ENCODE results near the gene IL18R1.

Gene IL18R1

DNA sequence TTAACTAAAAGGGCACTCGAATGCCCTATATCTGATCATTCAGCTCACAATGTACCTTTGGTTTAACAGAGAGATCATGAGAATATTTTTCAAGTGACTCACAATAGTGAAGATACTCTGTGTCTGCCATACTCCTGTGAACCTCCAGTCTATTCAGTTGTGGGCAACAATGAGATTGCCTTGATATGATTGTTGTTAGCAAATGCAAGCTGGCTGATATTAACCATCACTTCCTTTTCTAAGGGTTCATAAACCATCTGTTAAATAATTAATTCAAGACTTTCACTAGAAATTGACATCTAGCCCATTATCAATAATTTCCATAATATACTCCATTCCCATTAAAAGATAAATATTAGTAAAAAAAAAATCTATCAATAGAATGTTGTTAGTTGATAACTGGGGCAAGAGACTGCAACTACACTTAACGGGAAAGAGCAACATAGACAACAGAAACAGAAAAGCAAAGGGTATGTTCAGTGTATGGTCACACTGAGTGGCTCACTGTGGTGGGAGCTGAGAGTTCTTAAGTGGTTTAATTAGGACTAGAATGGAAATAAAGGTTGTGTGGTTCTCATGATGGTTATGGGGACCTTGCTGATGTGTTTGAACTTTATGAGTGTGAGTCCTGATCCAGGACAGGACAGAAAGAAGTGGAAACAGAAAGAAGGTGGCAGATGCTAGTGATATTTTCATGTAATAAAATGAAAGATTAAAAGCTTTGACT is 79.2 kb downstream of the IL18R1 start:
- no peak for DNase-seq

DNA sequence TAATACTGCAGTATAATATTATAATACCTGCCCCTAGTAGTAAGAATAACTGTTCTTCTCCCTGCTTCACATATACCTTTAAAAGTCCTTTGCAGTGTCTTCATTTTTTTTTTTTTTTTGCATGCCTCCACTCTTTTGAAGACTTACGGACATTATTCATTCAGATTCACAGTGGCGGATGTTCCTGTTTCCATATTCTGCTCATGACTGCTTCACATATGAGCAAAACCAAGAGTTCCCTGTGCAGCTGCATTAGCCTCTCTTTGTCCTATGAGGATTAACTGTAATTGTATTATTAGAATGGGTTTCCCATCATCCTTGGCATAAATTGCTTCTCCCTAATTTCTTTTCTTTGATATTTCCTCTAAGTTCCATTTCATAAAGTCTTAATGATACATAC is 80.1 kb downstream of the IL18R1 start:
- DNase-seq: no peak

DNA sequence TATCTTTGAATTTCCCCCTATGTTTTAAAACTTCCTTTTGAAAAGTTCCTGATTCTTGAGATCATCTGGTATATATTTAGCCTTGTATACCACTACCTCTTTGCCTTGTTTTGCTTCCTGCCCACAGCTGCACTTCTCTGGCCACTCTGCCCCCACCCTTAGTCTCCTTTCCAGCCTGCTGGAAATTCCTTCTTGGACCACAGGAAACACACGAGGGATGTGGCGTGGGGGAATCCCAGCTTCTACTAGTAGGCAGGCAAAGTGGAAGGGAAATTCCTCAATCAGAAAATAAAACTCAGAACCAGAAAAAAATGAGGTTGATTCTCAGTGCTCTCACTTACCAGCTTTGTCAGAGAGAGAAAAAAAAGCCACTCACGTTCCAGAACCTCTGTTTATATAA is 80.7 kb downstream of the IL18R1 start:
- DNase-seq: peak; percentile 52

DNA sequence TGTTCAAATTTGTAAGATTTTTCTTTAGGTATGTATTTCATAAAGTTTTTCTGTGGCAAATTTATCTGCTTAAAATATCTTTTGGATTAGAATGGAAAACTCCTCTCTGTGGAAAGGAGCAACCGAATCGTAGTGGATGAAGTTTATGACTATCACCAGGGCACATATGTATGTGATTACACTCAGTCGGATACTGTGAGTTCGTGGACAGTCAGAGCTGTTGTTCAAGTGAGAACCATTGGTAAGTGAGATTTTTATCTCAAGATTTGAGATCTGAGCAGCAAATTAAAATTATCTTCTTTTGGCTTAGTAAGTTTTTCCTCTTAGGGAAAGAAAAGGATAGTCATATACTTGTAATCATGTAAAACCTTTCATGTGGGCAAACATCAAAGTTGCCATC is 81.5 kb downstream of the IL18R1 start:
- no peak for DNase-seq

DNA sequence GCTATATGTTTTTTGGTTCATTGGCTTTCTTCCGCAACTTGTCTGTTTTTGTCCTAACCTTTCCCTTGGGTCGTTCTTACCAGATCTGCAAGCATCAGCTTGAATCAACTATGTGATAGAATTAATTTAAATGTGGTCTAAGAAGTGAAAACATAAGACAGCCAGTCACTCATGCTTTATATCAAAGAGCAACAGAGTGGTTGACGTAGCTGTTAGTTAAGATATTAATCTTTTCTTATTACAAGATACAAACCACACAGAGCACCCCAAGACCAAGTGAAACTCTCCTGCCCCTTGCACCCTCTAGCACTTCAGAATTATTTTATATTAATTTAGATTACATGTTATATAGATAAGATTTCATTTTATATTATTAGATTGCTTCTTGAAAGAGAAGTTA is 82.5 kb downstream of the IL18R1 start:
- DNase-seq: no peak

DNA sequence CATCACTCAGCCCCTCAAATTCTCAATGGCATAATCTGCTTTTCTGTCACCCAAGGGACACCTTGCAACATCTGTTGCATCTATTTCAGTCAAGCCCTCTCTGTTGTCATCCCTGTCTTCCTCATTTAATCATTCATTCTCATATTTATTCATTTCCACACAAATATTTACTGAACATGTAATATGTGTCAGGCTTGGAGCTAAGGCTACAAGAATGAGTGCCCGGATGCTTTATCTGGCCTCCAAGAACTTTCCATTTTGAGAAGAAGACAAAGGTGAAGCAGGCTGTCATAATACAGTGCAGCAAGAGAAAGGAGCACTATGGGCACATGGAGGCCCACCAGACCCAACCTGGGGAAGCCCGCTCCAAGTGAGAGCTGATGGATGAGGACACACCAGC is 83.0 kb downstream of the IL18R1 start:
- DNase-seq: no peak

DNA sequence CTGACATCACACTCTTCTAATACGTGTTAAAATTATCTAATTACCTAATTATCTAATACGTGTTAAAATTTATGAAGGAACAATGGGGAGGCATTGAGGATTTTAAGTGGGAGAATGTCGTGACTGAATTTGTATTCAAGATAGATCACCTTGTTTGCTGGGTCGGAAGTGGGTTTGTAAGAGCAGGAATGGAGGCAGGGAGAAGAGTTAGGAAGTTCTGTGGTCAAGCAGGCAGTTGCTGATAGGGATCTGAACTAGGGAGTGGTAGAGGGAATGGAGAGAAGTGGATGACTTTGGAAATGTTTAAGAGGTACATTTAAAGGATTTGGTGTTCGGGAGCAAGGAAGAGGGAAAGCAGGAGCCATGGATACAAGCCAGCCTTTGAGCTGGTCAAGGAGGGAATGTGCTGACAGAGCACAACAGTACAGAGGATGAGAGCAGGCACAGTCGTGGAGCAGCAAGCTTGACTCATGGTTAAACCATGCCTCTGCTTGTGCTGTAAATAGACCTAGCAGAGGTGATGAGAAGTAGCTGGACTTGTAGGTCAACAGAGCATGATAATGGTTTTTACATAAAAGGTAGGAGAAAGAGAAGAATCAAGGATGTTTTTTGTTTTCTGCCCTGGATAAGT is 83.6 kb downstream of the IL18R1 start:
- DNase-seq: no peak

DNA sequence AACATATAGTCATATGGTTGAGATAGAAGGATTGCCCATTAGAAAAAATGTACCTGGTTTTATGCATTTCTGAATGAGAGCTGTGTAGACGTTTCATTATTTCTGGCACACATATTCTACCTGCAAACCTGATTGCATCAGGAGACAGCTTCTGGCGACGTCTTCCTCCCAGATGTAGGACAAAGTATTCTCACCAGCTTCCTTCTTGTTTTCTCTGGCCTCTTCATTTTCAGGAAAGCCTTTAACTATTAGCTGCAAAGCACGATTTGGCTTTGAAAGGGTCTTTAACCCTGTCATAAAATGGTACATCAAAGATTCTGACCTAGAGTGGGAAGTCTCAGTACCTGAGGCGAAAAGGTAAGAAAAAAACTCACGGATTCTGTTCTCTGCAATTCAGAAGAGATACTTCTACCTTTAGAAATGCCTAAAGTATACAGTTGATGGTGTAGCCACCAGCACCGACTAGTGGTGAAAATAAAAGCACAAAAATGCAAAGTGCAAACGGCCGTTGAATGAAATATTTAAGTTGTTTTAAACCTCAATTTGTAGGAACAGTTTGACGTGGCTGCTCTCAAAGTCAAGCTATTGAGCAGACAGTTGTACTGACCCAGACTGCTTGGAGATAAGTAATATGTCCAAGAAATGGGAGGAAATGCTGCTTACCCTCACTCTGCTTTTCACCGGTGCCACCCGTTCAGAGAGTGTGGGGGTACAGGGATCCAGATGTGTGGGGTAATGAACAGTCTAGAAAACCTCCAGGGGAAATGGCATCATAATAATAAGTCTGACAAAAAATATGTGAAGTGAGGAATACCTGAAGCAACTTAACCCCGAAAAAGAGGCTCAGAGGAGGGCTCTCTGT is 87.6 kb downstream of the IL18R1 start:
- DNase-seq: no peak

DNA sequence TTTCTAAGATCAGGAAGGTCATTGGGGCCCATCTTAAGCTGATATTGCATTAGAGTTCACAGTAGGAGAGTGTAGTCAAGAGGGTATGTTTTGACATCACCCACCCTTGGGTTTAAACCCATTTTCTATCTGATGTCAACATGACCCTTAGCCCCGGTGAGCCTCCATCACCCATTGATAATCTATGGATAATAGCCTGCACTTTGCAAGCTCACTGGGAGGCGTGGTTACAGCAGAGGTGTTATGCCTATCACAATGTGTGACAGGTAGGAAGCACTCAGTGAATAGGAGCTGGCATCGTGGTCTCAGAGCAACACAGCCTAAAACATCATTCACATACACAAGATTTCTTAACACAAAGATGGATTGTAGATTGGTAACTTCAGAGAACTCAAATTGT is 88.6 kb downstream of the IL18R1 start:
- no peak for DNase-seq

DNA sequence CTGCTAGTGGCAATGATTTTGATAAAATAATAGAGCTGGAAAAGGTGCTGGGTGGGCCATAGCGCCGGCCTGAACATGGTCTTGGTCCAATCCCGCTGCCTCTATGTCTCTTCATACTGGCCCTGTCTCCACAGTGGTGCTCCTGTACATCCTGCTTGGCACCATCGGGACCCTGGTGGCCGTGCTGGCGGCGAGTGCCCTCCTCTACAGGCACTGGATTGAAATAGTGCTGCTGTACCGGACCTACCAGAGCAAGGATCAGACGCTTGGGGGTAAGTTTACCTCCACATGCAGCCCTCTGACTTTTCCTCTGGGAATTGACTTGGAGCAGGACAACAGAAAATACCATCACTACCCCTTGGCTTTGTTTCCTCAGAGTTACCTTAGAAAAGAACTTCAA is 91.3 kb downstream of the IL18R1 start:
- no peak for DNase-seq

Data from stimulated activated CD8-positive, alpha-beta memory T cell treated with anti-CD3 and anti-CD28 coated beads, Interleukin-4, amount 100 ng/mL, for 48 hours (primary cell).